HepG2 (cell line): ENCODE results near the gene ENO2. TPM values are rescaled to one million over a fixed set of nuclear protein-coding genes. Genes with fewer than 3 reads are reported as not detected.

Source experiments
- CCAR2 ChIP-seq: fragments of 200-400 bp; formaldehyde crosslinking; optimal IDR thresholded peaks from 2 replicates; pipeline ENCODE3; 2018; ENCODE audit warnings: low read depth, mild to moderate bottlenecking, low read length, moderate library complexity
- CCDC6 ChIP-seq: sonication (generic); formaldehyde crosslinking; IDR thresholded peaks from 2 replicates; pipeline ENCODE4 v1.8.1; 2022; ENCODE audit warnings: mild to moderate bottlenecking, missing genetic modification reagents, moderate library complexity
- HNRNPLL ChIP-seq: fragments of 200-400 bp; formaldehyde crosslinking; IDR thresholded peaks from 2 replicates; pipeline ENCODE4 v1.6.1; 2017; ENCODE audit warnings: mild to moderate bottlenecking, low read depth, low read length; ENCODE audit not compliant: poor library complexity, severe bottlenecking
- HOXA3 ChIP-seq: sonication (generic); formaldehyde crosslinking; IDR thresholded peaks from 2 replicates; pipeline ENCODE4 v1.5.0; 2020; ENCODE audit warnings: missing genetic modification reagents
- MZF1 ChIP-seq: sonication (generic); formaldehyde crosslinking; IDR thresholded peaks from 2 replicates; pipeline ENCODE4 v1.8.1; 2023; ENCODE audit warnings: mild to moderate bottlenecking, missing genetic modification reagents, borderline replicate concordance
- NFRKB ChIP-seq: fragments of 450-650 bp; IDR thresholded peaks from 2 replicates; pipeline ENCODE4 v1.6.1; 2017
- PHB2 ChIP-seq: fragments of 450-650 bp; IDR thresholded peaks from 2 replicates; pipeline ENCODE4 v1.6.1; 2018; ENCODE audit not compliant: partially characterized antibody
- RCOR2 ChIP-seq: IDR thresholded peaks from 2 replicates; pipeline ENCODE4 v1.6.1; 2016; ENCODE audit warnings: missing biosample characterization, missing genetic modification reagents
- RELA ChIP-seq: sonication (generic); formaldehyde crosslinking; IDR thresholded peaks from 2 replicates; pipeline ENCODE4 v1.4.0; 2020; ENCODE audit warnings: missing genetic modification reagents
- RFX1 ChIP-seq: fragments of 450-650 bp; IDR thresholded peaks from 2 replicates; pipeline ENCODE4 v1.6.1; 2017
- TEAD2 ChIP-seq: sonication (generic); formaldehyde crosslinking; IDR thresholded peaks from 2 replicates; pipeline ENCODE4 v1.9.0; 2021; ENCODE audit warnings: missing genetic modification reagents
- TP53 ChIP-seq: sonication (generic); formaldehyde crosslinking; conservative IDR thresholded peaks from 2 replicates; pipeline ENCODE4 v1.4.0; 2020; ENCODE audit warnings: missing genetic modification reagents
- ZC3H13 ChIP-seq: sonication (generic); formaldehyde crosslinking; IDR thresholded peaks from 2 replicates; pipeline ENCODE4 v1.8.1; 2023; ENCODE audit warnings: mild to moderate bottlenecking, missing genetic modification reagents, moderate library complexity
- ZKSCAN5 ChIP-seq: sonication (generic); formaldehyde crosslinking; IDR thresholded peaks from 2 replicates; pipeline ENCODE4 v1.5.1; 2020; ENCODE audit warnings: mild to moderate bottlenecking, missing genetic modification reagents
- ZNF30 ChIP-seq: sonication (generic); formaldehyde crosslinking; IDR thresholded peaks from 2 replicates; pipeline ENCODE4 v1.5.0; 2020; ENCODE audit warnings: mild to moderate bottlenecking, missing genetic modification reagents
- ZNF567 ChIP-seq: sonication (generic); formaldehyde crosslinking; IDR thresholded peaks from 2 replicates; pipeline ENCODE4 v1.8.1; 2023; ENCODE audit warnings: mild to moderate bottlenecking, missing genetic modification reagents, borderline replicate concordance
- polyA plus RNA-seq, 8 experiments: library from polyadenylated mRNA; depleted of rRNA in 3 of 8; stranded (reverse) in 7 of 8; unstranded in 1 of 8; fragments of >200 nt; fragmentation: Illumina TruSeq in 4 of 8; extraction: Trizol in 4 of 8; gene quantifications; 2 replicates each; pipeline versions ENCODE4 v1.2.1 to v1.2.3, GENCODE V29; 2011 to 2016; ENCODE audit warnings: low read depth in 4 of 8, missing spikeins in 1 of 8, mixed read lengths in 1 of 8; ENCODE audit not compliant: insufficient read depth in 1 of 8
- total RNA-seq, 5 experiments: library from RNA; depleted of rRNA; stranded (reverse); fragments of >200 nt; fragmentation: Illumina TruSeq; extraction: Trizol; gene quantifications; 2 replicates each; pipeline ENCODE4 v1.2.3, GENCODE V29; 2016; ENCODE audit warnings: low read depth in 1 of 5
- TF ChIP-seq, protein P1 (sequence below): sonication (generic); formaldehyde crosslinking; IDR thresholded peaks from 2 replicates; pipeline ENCODE4 v1.4.0; 2020; ENCODE audit warnings: missing genetic modification reagents, mild to moderate bottlenecking, borderline replicate concordance
- TF ChIP-seq, protein P2 (sequence below), 2 experiments: IDR thresholded peaks; 2 replicates each; pipeline ENCODE4 v1.6.1; 2011 to 2012; ENCODE audit warnings: low read length in 2 of 2, borderline replicate concordance in 1 of 2, low read depth in 1 of 2, mild to moderate bottlenecking in 1 of 2, moderate library complexity in 1 of 2
- TF ChIP-seq, protein P3 (sequence below): sonication (generic); formaldehyde crosslinking; IDR thresholded peaks from 2 replicates; pipeline ENCODE4 v1.8.1; 2023; ENCODE audit warnings: missing genetic modification reagents, mild to moderate bottlenecking, borderline replicate concordance
- TF ChIP-seq, protein P4 (sequence below): sonication (generic); formaldehyde crosslinking; IDR thresholded peaks from 2 replicates; pipeline ENCODE4; 2020; ENCODE audit warnings: missing genetic modification reagents, mild to moderate bottlenecking, borderline replicate concordance

ENO2 gene
- total and polyA plus RNA-seq, 2 of the 13 experiments (the other 11 are each of a cell fraction or from before 2014, with no cell fraction given) = 19.3 to 136 TPM

DNA sequence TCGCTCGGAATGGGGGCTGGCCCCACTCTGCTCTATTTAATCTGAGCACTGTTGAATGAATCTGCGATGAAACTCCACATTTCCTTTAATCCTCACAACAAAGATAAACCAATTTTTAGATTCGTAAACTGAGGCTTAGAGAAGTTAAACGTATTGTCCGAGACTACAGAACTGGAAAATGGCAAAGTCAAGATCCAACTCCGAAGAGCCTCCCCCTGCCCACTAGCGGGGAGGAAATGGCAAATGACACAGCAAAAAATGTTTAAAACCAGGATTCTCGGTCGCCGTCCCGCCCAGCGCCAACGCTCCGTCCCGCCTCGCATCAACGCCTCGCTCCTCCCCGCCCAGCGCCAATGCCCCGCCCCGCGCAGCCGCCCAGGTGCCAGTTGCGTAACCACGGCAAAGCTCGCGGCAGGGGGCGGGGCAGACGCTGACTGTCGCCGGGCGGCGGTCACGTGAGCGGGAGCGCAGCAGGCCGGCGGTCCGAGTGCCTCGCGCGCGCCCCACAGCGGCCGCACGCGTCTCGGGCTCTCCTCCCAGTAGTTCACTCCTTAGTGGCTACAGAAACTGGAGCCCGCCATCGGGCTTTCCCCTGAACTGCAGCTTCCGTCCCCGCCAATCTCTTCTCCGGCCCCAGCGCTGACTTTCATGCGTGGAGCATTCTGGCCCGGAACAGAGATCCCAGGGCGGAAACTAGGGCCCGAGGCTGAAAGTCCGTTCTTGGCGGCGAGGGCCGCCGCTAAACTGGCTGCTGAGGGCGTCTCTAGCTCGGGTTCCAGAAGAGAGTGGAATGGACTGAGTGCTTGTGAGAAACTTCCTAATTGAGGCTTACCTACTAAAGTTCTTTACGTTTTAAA, 23.4 kb upstream of the ENO2 start (continued):
- TF ChIP-seq, protein P1, sequence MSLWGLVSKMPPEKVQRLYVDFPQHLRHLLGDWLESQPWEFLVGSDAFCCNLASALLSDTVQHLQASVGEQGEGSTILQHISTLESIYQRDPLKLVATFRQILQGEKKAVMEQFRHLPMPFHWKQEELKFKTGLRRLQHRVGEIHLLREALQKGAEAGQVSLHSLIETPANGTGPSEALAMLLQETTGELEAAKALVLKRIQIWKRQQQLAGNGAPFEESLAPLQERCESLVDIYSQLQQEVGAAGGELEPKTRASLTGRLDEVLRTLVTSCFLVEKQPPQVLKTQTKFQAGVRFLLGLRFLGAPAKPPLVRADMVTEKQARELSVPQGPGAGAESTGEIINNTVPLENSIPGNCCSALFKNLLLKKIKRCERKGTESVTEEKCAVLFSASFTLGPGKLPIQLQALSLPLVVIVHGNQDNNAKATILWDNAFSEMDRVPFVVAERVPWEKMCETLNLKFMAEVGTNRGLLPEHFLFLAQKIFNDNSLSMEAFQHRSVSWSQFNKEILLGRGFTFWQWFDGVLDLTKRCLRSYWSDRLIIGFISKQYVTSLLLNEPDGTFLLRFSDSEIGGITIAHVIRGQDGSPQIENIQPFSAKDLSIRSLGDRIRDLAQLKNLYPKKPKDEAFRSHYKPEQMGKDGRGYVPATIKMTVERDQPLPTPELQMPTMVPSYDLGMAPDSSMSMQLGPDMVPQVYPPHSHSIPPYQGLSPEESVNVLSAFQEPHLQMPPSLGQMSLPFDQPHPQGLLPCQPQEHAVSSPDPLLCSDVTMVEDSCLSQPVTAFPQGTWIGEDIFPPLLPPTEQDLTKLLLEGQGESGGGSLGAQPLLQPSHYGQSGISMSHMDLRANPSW (CRISPR knock-in tag) = peak; percentile 77; the same call in 1 of the 2 replicates
- no peak for TF ChIP-seq TEAD2 (CRISPR knock-in tag)
- TF ChIP-seq, protein P2, sequence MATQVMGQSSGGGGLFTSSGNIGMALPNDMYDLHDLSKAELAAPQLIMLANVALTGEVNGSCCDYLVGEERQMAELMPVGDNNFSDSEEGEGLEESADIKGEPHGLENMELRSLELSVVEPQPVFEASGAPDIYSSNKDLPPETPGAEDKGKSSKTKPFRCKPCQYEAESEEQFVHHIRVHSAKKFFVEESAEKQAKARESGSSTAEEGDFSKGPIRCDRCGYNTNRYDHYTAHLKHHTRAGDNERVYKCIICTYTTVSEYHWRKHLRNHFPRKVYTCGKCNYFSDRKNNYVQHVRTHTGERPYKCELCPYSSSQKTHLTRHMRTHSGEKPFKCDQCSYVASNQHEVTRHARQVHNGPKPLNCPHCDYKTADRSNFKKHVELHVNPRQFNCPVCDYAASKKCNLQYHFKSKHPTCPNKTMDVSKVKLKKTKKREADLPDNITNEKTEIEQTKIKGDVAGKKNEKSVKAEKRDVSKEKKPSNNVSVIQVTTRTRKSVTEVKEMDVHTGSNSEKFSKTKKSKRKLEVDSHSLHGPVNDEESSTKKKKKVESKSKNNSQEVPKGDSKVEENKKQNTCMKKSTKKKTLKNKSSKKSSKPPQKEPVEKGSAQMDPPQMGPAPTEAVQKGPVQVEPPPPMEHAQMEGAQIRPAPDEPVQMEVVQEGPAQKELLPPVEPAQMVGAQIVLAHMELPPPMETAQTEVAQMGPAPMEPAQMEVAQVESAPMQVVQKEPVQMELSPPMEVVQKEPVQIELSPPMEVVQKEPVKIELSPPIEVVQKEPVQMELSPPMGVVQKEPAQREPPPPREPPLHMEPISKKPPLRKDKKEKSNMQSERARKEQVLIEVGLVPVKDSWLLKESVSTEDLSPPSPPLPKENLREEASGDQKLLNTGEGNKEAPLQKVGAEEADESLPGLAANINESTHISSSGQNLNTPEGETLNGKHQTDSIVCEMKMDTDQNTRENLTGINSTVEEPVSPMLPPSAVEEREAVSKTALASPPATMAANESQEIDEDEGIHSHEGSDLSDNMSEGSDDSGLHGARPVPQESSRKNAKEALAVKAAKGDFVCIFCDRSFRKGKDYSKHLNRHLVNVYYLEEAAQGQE (IDR thresholded peaks at IDR 0.05; ENCODE audit: borderline replicate concordance in 1 of 2, low read depth in 1 of 2, low read length in 2 of 2) = no peak; a peak in 1 of 4 replicates
- TF ChIP-seq HNRNPLL = peak; percentile 80
- TF ChIP-seq, protein P3, sequence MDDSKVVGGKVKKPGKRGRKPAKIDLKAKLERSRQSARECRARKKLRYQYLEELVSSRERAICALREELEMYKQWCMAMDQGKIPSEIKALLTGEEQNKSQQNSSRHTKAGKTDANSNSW (CRISPR knock-in tag) = no peak
- TF ChIP-seq TP53 (CRISPR knock-in tag) = no peak
- no peak for TF ChIP-seq RFX1
- TF ChIP-seq ZNF30 (CRISPR knock-in tag) = no peak
- TF ChIP-seq RELA (CRISPR knock-in tag) = 0 out of 2 replicates have a peak, but pooled peaks have one; percentile 58
- no peak for TF ChIP-seq PHB2
- TF ChIP-seq NFRKB = no peak
- peak; percentile 96 for TF ChIP-seq HOXA3 (CRISPR knock-in tag)
- no peak for TF ChIP-seq RCOR2
- TF ChIP-seq CCAR2 = no peak
- no peak for TF ChIP-seq ZKSCAN5 (CRISPR knock-in tag)
- TF ChIP-seq CCDC6 (CRISPR knock-in tag) = peak; percentile 49; the same call in 1 of the 2 replicates
- TF ChIP-seq, protein P4, sequence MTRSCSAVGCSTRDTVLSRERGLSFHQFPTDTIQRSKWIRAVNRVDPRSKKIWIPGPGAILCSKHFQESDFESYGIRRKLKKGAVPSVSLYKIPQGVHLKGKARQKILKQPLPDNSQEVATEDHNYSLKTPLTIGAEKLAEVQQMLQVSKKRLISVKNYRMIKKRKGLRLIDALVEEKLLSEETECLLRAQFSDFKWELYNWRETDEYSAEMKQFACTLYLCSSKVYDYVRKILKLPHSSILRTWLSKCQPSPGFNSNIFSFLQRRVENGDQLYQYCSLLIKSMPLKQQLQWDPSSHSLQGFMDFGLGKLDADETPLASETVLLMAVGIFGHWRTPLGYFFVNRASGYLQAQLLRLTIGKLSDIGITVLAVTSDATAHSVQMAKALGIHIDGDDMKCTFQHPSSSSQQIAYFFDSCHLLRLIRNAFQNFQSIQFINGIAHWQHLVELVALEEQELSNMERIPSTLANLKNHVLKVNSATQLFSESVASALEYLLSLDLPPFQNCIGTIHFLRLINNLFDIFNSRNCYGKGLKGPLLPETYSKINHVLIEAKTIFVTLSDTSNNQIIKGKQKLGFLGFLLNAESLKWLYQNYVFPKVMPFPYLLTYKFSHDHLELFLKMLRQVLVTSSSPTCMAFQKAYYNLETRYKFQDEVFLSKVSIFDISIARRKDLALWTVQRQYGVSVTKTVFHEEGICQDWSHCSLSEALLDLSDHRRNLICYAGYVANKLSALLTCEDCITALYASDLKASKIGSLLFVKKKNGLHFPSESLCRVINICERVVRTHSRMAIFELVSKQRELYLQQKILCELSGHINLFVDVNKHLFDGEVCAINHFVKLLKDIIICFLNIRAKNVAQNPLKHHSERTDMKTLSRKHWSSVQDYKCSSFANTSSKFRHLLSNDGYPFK (CRISPR knock-in tag) = no peak
- TF ChIP-seq ZNF567 = no peak; the same call in 1 of the 2 replicates
- no peak for TF ChIP-seq MZF1 (CRISPR knock-in tag)
- TF ChIP-seq ZC3H13 (CRISPR knock-in tag) = peak; percentile 98
